GM19351 (cell line): ENCODE measurements around the gene STK32C.
"Not testable (repeated sequence)": the region's sequence is repeated elsewhere in the genome, so short reads cannot be mapped to it uniquely, and the experiment has no call there.

ENCODE experiments used
- ATAC-seq: cut with Tn5 transposase; IDR thresholded peaks from one replicate; pipeline ENCODE4 v1.9.1; 2021; ENCODE audit warnings: mild to moderate bottlenecking, moderate library complexity; ENCODE audit not compliant: unreplicated experiment

Gene STK32C

DNA sequence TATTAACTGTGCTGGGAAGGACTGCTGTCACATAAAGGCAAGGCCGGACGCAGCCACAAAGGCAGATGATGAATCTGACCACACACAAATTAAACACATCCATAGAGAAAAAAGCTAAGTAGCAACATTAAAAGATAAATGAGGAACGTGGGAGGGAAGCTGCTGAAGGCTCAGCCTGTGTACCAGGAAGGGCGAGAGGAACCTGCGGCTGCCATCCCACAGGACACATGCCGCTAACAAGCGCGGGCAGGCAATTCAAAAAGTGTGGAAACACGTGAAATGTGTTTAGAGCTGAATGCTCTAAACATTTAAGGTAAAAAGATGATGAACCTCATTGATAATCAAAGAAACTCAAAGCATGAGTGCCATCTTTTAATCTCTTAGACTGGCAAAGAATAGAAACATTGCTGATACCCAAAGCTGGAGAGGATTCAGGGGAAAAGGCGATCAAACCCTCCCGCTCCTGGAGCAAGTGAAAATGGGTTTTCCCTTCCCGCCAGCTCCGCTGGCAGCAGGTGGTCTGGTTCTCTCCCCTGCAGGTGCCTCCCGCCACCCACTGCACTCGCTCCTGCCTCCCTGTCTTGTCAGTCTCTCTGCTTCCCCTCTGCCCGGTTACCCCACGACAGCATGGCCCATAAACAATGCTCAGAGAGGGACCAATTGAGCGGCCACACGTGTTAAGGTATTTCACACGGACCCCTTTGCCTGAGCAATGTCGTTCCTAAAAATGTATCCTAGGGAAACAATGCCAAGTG, 4.2 kb downstream of the STK32C start:
- no peak for ATAC-seq

DNA sequence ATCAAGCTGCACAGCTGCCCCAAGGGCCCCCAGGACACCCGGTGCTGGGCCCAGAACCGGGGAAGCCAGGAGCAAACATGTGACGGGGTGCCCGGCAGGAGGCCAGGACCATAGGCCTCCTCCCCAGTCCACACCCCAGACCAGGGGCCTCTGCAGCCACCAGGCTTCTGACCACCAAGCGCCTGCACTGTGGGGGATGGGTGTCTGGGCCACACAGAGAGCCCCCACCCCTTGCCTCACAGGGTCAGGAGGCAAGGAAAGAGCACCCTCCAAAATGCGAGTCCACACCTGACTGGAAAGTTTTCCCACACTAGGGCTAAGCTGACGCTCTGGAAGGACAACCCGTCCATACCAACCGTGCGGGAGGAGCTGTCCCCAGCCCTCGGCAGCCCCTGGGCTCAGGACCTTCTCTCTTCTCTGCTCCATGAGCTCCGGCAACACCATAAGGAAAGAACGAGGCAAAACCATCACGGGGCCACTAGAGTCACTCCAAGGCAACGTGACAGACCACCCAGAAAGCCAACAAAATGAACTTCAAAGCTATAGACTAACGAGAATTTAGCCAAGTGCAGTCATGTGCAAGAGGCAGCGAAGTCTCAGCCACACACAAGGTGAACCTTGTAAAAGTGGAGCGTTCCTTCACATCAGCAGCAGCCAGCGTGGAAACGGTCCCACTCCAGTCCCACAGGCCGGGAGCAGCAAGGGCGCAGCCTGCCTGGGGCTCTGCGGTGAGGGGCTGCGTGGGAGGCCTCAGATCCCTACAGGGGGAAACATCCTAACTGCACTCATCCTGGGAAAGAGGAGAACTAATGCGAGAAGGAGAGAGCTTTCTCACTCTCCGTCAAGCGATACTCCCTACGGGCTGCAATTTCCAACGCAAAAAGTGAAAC, 5.1 kb downstream of the STK32C start:
- ATAC-seq, result no peak

DNA sequence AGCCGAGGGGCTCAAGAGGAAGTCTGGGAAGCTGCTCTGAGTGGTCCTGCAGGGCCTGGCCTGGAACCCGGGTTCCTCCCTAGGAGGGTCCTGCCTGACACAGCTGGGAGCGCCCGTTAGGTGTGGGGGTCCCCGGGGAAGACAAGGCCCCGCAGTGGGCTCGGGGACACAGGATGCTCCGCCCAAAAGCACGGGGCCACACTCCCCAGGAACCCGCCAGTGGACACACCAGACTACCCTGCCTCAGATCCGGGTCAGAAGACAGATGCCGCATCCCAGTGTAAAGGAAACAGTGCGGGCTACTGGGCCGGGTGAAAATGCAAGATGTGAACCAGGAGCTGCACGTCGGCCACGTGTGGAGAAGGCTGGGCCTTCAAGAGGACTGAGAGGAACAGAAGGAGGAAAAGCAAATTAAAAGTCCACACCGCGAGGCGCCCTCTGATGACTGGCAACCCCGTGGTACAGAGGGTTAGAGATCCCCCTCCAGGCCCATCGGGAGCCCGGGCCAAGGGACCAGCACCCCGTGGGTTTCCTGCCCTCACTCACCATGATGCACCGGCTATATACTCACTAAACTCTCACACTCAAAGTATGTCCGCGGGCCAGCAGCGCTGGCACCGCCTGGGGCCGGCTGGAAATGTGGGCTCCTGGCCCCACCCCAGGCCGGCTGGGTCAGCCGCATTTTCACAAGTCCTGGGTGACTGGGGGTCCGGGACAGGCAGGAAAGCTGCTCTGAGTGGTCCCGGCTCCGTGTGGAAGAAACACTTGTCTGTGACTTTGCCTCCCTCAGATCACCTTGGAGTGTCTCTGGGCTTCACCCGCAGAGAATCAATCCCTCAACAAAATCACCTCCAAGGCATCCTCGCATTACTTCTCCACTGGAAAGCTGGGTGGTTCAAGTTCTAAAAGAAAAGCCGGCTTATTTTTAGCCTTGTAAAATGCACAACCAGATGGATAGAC, 6.1 kb downstream of the STK32C start:
- no peak for ATAC-seq

DNA sequence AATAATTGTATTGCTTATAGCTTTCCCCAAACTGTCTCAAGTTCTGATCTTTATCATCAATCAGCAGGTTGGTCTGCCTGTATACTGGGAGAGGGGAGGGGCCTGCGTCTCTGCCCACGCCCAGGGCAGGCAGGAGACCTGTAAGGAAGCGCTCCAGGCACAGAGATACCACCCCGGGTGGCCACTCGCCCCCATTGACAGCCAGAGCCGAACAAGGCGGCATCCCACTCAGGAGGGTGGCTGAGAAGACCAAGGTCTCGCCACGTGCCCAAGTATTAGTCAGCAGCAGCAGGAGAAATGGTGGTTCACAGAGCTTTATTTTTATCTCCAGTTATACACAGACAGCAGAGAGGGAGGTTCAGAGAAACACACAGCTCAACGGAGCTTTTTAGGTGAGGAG, 7.2 kb downstream of the STK32C start:
- ATAC-seq, result no peak

DNA sequence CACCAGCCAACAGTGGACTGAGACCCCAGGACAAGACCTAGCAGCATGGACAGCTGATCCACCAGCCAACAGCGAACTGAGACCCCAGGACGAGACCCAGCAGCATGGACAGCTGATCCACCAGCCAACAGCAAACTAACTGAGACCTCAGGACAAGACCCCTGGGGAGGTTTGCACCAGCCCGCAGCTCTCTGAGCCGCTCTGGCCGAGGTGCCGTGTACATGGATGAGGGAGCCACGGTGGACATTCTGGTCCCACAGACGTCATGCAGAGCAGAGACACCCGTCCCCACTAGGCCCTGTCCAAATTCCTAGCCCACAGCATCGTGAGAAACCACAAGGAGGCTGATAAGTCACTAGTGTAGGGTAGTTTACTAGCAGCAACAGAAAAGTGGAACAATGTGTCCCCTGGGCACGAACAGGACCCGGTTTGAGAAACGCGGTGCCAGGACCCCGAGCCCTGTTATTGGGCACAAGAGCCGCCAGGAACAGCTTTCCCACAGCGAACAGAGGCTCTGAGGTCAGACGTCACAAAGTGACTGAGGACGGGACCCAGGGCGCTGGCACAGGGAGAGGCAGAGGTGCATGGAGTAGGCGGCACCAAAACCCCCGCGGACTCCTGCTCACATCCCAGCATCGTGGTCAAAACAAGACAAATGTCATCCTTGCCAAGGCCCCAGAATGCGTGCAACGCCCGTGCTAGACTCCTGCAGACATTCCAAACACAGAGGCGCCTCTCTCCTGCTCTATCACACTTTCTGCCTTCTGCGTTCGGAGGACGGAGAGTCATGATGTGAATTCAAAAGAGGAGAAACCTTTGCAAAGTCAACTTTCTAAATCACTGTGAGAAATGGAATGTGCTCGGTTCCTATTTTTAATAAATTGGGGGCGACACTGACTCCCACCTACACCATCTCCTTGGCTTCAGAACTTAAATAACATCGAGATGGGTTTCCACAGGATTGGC, 8.1 kb downstream of the STK32C start:
- ATAC-seq, result no peak

DNA sequence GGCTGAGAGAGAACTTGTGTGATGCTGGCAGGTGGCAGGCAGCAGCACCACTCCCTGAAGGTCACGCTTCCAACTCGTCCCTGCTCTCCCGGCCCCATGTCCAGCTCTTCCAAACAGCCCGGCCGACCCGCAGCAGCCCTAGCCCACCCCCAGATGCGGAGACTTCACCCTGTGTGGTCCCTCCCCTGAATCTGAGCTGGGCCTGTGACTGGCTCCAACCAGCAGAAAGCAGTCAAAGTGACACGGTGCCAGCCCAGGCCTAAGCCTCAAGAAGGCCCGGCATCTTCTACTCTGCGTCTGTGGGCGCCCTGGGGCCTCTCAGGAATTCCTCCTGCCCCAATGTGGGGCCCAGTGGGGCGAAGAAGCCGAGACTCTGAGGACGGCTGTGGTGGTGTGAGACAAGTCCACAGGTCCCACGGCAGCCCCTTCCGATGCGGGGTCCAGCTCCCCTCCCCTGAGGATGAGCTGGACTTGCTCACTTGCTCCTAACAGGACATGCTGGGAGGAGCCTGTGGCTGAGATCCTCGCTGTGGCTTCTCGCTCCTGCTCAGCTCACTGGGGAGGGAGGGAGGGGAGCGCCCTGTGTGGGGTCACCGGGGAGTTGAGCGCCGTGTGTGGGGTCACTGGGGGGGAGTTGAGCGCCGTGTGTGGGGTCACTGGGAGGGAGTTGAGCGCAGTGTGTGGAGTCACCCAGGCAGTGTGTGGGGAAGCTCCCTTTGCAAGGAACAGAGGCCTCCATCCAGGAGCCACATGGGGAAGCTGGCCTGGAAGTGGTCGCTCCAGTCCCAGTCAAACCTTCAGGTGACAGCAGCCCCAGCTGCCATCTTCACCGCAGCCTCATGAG, 9.5 kb downstream of the STK32C start:
- no peak for ATAC-seq

DNA sequence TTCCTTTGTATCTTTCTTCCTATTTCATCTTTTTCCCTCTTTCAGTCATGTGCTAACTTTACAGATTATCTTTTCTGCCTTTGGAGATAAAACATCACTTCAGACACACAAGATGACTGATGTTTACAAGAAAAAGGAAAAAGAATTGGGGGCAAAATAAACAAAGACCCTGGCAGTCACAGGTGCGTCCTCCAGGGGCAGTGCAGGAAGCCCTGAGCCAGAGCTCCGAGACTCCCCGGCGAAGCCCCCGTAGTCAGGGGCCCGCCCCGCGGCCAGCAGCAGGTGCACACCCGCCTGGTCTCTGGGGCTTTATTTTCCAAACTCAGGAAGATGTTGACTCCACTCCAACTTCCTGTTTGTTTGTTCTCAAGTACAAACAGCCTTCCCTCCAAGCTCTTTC, 10.2 kb downstream of the STK32C start:
- ATAC-seq, result no peak

DNA sequence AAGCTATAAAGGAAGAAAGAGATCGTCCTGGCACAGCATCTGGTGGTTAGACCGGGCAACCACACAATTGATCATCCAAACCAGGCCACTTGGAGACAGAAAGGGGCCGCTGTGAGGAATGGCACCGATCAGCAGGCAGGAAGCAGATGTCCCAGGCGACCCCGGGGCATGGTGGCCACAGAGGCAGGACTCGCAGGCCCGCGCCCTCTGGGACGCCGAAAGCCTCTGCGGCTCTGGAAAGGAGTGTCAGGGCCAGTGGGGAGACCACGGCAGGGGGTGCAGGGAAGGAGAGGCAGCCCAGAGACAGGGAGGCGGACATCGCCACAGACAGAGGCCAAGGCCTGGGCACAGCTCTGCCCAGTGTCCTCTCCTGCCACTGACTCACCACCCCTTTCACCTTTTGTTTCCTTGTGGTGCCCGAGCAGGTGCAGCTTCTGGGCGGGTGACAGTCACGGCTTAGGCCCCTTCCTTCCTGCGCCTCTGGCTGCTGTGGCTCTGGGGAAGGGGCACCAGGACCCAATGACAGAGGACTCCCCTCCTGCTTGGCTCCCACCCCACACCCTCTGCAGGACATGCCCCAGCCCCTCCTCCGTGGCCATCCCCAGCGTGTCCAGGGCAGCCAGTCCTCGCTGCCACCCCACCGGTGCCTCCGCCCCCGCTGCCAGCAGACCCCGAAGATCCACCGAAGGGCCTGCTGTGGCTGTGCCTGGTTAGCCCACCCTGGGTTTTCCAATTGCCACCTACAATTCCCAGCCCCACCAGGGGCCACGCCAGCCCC, 10.9 kb downstream of the STK32C start:
- ATAC-seq, result no peak

DNA sequence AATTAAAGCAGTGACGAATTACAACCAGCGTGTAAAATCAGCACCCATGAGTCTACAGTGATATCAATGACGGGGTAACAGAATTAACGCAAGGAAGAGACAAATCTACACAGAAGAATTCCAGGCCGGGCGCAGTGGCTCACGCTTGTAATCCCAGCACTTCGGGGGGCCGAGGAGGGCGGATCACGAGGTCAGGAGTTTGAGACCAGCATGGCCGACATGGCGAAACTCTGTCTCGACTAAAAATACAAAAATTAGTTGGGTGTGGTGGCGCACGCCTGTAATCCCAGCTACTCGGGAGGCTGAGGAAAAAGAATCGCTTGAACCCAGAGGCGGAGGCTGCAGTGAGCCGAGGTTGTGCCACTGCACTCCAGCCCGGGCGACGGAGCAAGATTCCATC, 12.3 kb downstream of the STK32C start:
- not testable (repeated sequence) for ATAC-seq

DNA sequence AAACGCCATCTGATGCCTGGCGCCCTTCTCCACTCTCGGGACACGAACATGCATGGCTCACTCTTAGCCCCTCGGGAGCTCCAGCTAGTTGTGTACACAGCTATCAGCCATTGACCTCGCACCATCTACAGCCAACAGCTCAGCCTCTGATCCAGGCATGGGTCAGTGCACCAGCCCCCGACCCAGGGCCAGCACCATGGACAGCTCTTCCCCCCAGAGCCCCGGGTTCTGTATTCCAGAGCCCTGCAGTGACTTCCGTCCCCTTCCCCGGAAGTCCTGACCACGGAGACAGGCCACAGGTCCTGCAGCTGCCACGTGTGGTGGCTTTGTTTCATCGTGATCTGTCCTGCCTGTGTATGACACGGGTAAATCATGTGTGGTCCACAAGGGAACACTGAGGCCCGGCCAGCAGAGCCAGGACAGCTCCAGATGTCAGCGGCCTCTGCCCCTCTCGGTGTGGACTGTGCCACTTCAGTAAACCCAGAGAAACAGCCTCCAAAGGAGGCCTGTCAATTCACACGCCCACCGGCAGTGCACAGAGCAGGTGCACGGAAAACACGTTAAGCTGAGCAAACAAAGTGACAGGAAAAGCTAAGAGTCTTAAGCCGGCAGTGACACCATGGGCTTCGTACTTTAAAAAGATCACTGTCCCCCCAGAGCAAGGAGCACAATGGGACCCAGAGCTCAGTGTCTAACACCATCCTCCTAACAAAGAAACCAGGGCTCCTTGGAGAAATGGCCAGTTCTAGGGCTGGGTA, 13.0 kb downstream of the STK32C start:
- no peak for ATAC-seq

DNA sequence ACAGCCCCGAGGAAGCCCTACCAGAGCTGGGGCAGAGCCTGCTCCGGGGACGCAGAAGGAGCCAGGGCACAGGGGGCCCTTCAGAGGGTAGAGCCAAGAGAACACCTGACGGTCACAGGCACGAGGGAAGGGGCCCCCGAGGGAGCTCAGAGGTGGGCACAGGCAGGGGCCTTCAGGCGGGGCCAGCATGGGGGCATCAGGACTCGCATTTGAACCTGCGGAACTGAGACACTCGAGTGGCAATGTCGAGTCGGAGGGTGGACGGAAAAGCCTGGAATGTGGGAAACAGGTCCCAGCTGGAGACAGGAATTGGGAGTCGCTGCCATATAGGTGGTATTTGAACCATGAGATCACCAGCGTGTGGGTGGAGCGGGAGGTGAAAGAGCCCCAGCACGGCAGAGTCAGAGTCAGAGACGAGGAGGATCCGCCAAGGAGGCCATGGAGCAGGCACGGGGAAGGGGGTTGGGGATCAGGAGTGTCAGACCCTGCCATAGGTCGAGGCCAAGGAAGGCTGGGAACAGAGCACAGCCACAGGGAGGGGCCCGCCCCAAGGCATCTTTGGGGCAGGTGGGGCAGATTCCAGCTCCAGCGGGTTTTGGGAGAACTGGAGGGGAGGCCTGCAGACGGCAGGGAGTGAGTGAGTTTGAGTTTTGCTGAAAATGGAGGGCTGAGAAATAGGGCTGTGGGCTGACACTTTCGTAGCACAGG, 13.8 kb downstream of the STK32C start:
- no peak for ATAC-seq

DNA sequence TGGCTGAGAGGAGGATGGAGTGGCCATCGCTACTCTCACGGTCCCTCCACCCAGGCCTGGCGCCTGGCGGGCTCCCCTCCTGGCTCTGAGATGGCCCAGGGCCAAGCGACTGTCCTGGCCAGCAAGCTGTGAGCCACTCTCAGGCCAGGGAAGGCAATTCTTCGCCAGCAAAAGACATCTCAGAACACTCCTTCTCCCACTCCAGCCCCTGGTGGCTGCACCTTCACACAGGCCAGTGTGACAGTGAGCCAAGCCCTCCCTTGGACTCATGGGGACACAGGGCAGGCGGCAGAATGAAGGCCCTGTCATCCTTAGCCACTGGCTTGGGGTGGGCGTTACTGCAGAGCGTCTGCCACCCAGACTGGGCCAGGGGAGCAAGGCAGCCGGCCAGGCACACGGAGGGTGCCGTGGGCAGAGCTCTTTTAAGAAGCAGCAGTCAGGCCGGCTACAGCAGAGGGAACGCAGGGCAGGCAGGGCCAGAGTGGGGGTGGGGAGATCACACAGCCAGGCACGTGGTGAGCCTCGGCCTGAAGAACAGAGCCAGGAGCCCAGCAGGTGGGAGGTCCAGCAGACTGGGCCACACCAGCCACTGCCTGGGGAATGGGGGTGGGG, 14.4 kb downstream of the STK32C start:
- no peak for ATAC-seq

DNA sequence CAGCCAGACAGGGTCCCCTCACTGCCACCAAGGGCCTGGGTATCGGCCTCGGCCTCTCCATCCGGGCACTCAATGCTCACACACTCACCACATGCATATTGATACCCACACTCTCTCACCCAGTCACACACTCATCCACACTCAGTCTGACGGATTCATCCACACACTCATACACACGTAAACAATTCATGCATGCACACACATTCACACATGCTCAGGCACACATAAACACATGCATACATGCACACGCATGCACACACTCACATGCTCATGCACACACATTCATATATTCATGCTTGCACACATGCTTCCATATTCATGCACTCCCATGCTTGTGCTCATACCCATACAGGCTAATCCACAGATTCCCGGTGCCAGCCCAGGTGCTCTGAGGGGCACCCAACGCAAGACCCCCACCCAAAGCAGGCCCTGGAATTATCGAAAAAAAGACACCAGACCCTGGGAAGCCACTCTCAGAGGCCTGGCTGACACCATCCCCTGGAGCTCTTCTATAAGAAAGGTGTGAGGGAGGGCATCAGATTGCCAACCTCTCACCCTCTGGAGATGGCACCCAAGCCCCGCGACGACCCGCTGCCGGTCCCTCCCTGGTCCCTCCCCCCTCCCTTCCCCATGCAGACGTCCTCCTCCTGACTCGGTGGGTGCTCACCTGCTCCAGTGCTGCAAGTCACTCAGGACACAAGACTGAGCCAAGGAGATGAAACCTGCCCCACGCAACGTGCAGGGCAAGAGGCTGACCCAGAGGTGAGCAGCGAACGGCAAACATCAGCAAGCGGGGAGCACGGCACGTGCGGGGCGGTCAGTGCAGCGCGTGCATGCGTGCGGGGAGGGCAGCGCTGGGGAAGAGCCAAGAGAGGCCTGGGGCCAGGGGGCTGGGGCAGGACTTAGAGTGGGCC, 15.2 kb downstream of the STK32C start:
- no peak for ATAC-seq

DNA sequence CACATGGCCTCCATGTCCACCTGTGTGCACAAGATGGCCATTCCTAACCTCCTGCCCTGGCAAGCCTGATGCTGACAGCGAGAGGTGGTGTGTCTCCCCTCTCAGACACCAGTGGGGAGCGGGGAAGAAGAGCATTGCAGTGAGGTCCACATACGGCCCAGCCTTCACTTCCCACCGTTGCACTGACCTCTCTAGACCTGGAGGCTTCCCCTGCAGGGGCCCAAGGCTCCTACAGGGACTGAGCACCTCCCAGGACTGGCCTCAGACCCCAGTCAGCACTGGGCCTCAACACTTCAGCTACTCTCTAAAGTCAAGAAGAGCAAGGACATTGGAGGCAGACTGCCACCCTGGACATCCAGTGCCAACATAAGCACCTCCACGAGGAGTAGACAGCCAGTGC, 15.9 kb downstream of the STK32C start:
- ATAC-seq, result no peak

DNA sequence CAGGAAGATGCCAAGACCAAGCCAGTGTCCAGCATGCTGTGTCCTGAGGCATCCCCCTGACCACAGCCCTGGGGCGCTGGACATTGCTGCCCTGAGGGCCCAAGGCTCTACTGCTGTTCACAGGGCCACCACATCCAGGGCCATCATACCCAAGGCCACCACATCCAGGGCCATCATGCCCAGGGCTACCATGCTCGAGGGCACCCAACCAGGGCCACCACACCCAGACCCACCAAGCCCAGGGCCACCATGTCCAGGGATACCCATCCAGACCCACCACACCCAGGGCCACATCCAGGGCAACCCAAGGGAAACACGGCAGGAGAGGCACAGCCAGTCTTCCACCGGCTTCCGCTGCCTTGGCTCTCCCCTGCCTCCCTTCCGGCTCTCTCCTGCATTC, 17.1 kb downstream of the STK32C start:
- ATAC-seq, result no peak
